Lung (tissue), 12 donors: ENCODE measurements around the gene HOXC9. TPM values are rescaled to one million over a fixed set of nuclear protein-coding genes. Genes with fewer than 3 reads are reported as not detected.

Experiments used
- ATAC-seq: fragments of 200-7000 bp; cut with Tn5 transposase; one replicate; pipeline ENCODE4 v1.9.1; 2020; ENCODE audit warnings: moderate number of reproducible peaks; ENCODE audit not compliant: insufficient read depth, low FRiP score
- DNase-seq, 3 donors: peaks; one replicate each; pipeline ENCODE4 v3.0.0-alpha.2; 2013 to 2017
- H3K27ac ChIP-seq, 2 donors: one replicate each; pipeline ENCODE4 v1.5.1; 2013; ENCODE audit warnings: mild to moderate bottlenecking in 2 of 2, moderate library complexity in 2 of 2, control low read depth in 1 of 2, inconsistent platforms in 1 of 2, low read depth in 1 of 2, low read length in 1 of 2
- H3K27me3 ChIP-seq, 3 donors: one replicate each; pipeline ENCODE4 v1.5.1; 2013; ENCODE audit warnings: low read length in 2 of 3; ENCODE audit not compliant: control insufficient read depth in 3 of 3, insufficient read depth in 3 of 3
- H3K36me3 ChIP-seq, 4 donors: one replicate each; pipeline ENCODE4 v1.5.1; 2013; ENCODE audit warnings: low read length in 4 of 4, mild to moderate bottlenecking in 1 of 4, moderate library complexity in 1 of 4; ENCODE audit not compliant: control insufficient read depth in 4 of 4, insufficient read depth in 4 of 4
- H3K4me1 ChIP-seq, 5 donors: one replicate each; pipeline ENCODE4 v1.5.1; 2013; ENCODE audit warnings: low read length in 5 of 5, mild to moderate bottlenecking in 2 of 5, moderate library complexity in 1 of 5; ENCODE audit not compliant: control insufficient read depth in 5 of 5, insufficient read depth in 5 of 5
- H3K4me3 ChIP-seq: one replicate; pipeline ENCODE4 v1.5.1; 2013; ENCODE audit warnings: mild to moderate bottlenecking, control low read depth, moderate library complexity
- H3K9ac ChIP-seq, 2 donors: one replicate each; pipeline ENCODE4 v1.5.1; 2013; ENCODE audit warnings: low read length in 2 of 2, control low read depth in 1 of 2; ENCODE audit not compliant: insufficient read depth in 1 of 2
- H3K9me3 ChIP-seq, 4 donors: one replicate each; pipeline ENCODE4 v1.5.1; 2013; ENCODE audit warnings: low read length in 3 of 4, mild to moderate bottlenecking in 1 of 4, moderate library complexity in 1 of 4; ENCODE audit not compliant: control insufficient read depth in 4 of 4, insufficient read depth in 3 of 4
- CTCF ChIP-seq: IDR thresholded peaks from 2 replicates; pipeline ENCODE4 v1.5.1; 2012; ENCODE audit warnings: mild to moderate bottlenecking; ENCODE audit errors: control extremely low read depth, extremely low read depth
- WGBS, 2 donors: extraction: QIAGEN DNeasy Blood & Tissue Kit; methylation state at CpG; one replicate each; pipeline ENCODE4 v1.1.7; 2013; 5-methylcytosine and 5-hydroxymethylcytosine counted together
- polyA plus RNA-seq, 2 donors: library from polyadenylated mRNA; stranded (reverse); fragments of 200-250 nt; gene quantifications; one replicate each; pipeline ENCODE4 v1.2.1, GENCODE V29; 2013
- total RNA-seq, 2 donors: library from RNA; depleted of rRNA in 1 of 2; stranded (reverse); fragments of >200 nt in 1 of 2; gene quantifications; one replicate each; pipeline ENCODE4 v1.2.1, GENCODE V29; 2014 to 2021
- donor health status: control.
- donor health status: control.
- donor health status: Bipolar disorder and iron deficiency.
- donor health status: healthy.
- donor health status: DM: yes; HTN: yes; CAD: no.

Gene HOXC9
- total and polyA plus RNA-seq, 4 donors = 0.08 to 0.18 TPM; not detected in 2

GRCh38 chr12:53958128-53958527 is 41.8 kb upstream of the HOXC9 start:
- ATAC-seq (no peak), DNase-seq (no peak)
- no peak overlapping the region for H3K4me3 ChIP-seq
- 22 to 24% methylated on average over 3 of the region's 3 CpGs for WGBS, 2 donors
- no peak overlapping the region for H3K9ac ChIP-seq
- peaks cover 20 to 97% (median 94%) of the 10 kb centered on the region in 3 donors for H3K27me3 ChIP-seq
- peaks cover 0 to 9% (median 0%) of the 10 kb centered on the region in 5 donors for H3K4me1 ChIP-seq
- no peak for TF ChIP-seq CTCF
- H3K27ac ChIP-seq = no peak overlapping the region
- H3K9me3 ChIP-seq = peaks cover 0 to 15% (median 0%) of the 10 kb centered on the region in 4 donors
- no peaks in the 10 kb centered on the region for H3K36me3 ChIP-seq

GRCh38 chr12:53959314-53959713 is 40.6 kb upstream of the HOXC9 start:
- peaks cover 25 to 97% (median 94%) of the 10 kb centered on the region in 3 donors for H3K27me3 ChIP-seq
- no peak for TF ChIP-seq CTCF
- peaks cover 0 to 10% (median 0%) of the 10 kb centered on the region in 5 donors for H3K4me1 ChIP-seq
- no peak overlapping the region for H3K9ac ChIP-seq
- no peak for ATAC-seq
- 10 to 16% methylated on average over 4 of the region's 4 CpGs for WGBS, 2 donors
- H3K9me3 ChIP-seq = peaks cover 0 to 15% (median 0%) of the 10 kb centered on the region in 4 donors
- no peak overlapping the region for H3K4me3 ChIP-seq
- H3K27ac ChIP-seq = no peak overlapping the region
- no peaks in the 10 kb centered on the region for H3K36me3 ChIP-seq
- no peak for DNase-seq

GRCh38 chr12:53960187-53961024 is 39.6 kb upstream of the HOXC9 start:
- WGBS, 2 donors = 7 to 8% methylated on average over 38 to 39 of the region's 39 CpGs
- no peak for TF ChIP-seq CTCF
- no peak overlapping the region for H3K9ac ChIP-seq
- peaks cover 0 to 10% (median 0%) of the 10 kb centered on the region in 5 donors for H3K4me1 ChIP-seq
- no peaks in the 10 kb centered on the region for H3K36me3 ChIP-seq
- no peak overlapping the region for H3K27ac ChIP-seq
- no peak overlapping the region for H3K4me3 ChIP-seq
- DNase-seq = no peak
- no peak for ATAC-seq
- peaks cover 0 to 12% (median 0%) of the 10 kb centered on the region in 4 donors for H3K9me3 ChIP-seq
- peaks cover 28 to 99% (median 97%) of the 10 kb centered on the region in 3 donors for H3K27me3 ChIP-seq
